GM12892 (cell line): ENCODE results near the gene HSF2BP.

ENCODE experiments used
- POLR2A ChIP-seq: IDR thresholded peaks from 2 replicates; pipeline ENCODE4 v1.6.1; 2011; ENCODE audit warnings: low read depth, low read length, control low read depth
- POLR2AphosphoS5 ChIP-seq: IDR thresholded peaks from 2 replicates; pipeline ENCODE4 v1.6.1; 2011; ENCODE audit warnings: low read depth, low read length, control low read depth
- TAF1 ChIP-seq: IDR thresholded peaks from 2 replicates; pipeline ENCODE4 v1.6.1; 2011; ENCODE audit warnings: low read depth, mild to moderate bottlenecking, control low read depth, low read length, borderline replicate concordance

GRCh38 chr21:43605320-43606215, 53.7 kb downstream of the HSF2BP start:
- TF ChIP-seq TAF1 (no peak), POLR2A (no peak), POLR2AphosphoS5 (no peak)
